ENCODE results near the gene ZNF423.

The ZNF423 gene

DNA sequence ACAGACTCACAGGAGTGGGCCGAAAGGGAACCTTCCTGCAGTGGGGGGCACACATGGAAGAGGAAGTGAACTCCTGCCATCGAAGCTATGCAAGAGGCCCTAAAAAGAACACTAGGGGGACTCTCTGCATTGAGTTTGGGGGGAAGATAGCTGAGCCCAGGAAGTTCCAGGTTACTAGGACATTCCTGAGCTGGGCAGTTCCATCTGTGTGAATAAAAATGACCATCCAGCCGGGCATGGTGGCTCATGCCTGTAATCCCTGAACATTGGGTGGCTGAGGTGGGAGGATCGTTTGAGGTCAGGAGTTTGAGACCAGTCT is 211.8 kb downstream of the ZNF423 start:
- no peak for DNase-seq (ENCODE audit: low read depth in 2 of 2)

DNA sequence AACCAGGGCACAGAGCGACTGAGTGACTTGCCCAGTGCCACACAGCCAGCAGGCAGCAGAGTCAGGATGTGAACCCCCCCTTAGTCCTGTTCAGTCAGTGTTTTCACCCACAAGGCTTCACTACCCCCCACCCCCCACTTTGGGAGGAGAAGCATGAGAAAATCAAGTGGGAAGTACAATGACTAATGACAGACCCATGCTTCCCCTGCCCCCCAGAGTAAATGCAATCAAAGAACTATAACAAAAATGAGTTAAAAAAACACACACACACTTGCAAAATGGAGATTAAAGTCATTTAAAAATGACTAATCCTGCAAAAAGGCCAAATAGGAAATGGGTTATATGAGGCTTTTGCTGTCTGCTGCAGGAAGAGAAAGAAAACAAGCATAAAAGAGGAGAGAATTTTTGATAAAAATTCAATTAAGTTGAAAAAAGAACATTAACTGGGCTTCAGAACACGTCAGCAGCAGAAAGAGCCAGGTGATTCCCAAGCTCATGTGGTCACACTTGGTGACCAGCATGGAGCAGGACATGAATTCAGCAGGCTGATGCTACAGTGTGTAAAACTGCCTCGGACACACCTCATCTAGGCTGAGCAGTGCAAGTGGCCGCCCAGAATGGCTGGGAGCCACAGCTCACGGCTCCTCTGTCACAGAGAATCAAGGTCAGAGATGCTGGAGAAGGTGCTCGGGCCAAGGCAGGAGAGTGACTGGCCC is 212.3 kb downstream of the ZNF423 start:
- DNase-seq (ENCODE audit: low read depth in 2 of 2) = peak; percentile 63 to 69

DNA sequence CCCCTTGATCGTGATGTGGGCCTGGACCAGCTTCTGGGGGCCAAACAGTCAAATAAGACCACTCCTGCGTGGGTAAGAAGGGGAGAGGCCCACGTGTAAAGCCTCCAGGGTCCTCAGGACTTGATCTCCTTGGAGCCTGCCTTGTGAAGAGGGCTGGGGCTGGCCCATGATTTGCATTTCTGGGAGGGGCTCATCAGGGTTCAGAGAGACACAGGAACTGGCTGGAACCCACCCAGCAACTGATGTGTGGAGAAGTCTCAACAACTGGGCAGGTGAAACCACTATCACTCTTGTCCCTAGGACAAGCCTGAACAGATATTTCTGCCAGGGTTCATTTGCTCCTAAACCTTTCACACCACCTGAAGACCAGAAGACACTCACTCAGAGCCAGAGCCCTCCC is 214.7 kb downstream of the ZNF423 start:
- DNase-seq (ENCODE audit: low read depth in 2 of 2) = no peak

DNA sequence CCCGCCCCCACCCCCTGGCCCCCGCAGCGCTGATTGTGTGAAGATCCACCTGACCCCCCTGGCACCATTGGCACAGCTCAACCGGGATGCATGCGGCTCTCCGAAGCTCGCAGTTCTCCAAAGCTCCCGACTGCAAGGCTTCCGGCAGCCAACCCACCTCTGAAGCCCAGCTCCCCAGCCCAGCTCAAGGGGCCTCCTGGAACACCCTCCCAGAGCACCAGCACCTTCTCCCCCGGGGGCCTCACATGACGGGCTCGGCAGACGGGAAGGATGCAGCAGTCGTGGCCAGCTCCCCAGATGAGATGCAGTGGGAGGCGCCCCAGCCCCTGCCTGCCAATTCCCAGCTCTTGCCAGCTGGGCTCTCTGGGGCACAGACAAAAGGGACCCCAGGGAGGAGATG is 215.3 kb downstream of the ZNF423 start:
- no peak for DNase-seq (ENCODE audit: low read depth in 2 of 2)

DNA sequence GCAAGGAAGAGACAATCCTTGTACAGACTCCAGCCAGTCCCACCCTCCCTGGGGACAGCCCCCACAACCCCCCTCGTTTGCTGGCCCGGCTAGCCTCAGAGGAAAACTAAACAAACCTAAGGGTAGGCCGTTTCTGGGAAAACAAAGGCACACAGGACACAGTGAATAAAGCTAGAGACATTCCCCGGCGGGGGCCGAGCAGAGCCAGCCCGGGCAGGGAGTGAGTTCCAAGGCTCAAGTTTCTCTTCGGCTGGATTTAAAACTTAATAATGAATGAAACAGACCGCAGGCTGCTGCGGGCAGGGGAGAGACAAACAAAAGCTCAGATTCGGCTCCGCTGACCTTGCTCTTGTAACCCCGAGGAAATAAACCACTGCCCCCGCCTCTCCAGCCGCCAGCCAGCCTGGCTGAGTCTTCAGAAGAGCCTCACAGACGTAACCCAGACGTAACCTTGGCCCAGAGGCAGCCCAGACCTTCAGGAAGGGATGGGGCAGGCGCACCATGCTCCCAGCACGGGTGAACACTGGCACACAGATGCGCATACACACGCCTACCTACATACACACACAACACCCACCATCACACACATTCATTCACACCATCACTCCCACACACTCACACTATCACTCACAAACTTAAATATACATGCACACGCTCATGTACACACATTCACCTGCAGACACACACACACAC is 216.0 kb downstream of the ZNF423 start:
- DNase-seq (ENCODE audit: low read depth in 2 of 2) = no peak

DNA sequence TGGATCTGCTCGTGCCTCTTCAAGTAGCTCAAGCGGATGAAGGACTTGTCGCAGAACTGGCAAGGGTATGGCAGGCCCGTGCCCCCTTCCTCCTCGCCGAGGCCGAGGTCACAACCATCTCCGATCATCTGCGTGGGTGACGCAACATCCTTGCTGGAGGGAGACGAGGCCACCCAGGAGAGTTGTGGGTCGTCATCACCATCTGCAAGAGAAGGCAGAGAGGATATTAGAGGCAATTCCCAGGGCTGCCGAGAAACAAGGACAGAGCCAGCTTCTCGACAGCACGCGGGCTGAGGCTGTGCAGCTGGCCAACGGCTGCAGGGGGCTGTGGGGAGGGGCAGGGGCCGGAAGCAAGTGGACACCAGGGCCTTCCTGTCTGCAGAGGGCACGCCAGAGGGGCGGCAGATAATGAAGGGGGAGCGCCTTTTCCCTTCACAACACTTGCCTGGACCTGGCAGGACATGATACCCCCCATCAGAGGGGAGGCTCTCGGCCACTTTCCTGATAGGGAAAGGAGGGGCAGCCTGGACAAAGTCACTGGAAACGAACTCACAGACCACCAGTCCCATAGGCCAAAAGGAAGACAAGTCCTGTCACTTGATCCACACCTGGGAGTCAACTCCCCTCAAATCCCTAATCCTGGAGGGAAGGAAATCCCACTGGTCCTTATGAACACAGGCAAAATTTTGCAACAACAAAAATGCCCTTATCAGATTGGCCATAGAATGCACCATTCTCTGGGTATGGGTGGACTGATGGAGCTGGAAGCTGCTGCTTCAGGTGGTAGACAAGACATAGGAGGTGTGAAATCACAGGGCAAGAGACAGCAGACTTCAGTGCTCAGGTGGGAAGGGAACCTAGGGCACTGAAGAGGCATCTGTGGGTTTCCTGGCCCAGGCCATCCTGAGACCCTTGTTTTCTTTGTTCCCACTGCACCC is 217.0 kb downstream of the ZNF423 start:
- DNase-seq (ENCODE audit: low read depth in 2 of 2) = no peak

DNA sequence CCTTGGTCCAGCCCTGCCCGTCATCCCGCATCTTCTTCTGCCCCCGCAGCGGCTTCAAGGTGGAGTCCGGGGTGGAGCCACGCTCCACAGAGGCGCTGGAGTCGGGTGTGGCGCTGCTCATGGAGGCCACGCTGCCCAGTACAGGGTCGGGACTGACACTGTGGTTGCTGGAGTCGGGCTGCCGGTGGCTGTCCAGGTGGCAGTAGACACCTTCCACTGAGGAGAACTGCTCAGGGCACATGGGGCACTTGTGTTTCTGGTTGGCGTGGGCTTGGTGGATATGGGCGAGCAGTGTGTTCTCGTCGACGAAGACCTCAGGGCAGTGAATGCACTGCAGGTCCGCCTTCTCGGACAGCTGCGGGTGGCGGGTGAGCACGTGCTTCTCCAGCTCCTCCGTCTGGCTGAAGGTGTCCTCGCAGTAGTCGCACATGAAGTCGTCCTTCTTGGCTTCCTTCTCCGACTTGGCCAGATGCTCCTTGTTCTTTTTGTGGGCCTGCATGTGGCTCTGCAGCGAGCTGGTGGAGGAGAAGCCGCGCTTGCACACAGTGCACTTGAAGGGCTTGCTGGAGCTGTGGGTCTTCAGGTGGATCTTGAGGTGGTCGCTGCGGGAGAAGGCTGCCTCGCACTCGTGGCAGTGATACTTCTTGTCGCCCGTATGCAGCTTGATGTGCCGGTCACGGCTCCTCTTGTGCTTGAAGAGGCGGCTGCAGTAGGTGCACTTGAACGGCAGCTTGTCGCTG is 217.8 kb downstream of the ZNF423 start:
- no peak for DNase-seq (ENCODE audit: low read depth in 2 of 2)

DNA sequence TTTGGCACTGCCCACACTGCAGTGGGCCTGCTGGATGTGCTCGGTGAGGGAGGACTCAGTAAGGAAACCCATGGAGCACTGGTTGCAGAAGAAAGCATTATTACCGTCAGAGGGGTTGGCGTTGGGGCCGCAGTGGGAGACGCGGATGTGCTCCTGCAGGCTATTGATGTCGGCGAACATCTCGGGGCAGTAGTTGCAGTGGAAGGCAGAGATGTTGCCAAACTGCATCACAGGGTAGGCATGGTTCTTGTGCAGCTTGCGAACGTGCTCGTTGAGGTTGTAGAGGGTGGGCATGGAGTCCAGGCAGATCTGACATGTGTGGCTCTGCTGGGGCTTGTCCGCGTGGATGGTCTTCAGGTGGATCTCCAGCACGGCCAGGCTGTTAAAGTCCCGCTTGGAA is 218.4 kb downstream of the ZNF423 start:
- DNase-seq (ENCODE audit: low read depth in 2 of 2) = no peak

DNA sequence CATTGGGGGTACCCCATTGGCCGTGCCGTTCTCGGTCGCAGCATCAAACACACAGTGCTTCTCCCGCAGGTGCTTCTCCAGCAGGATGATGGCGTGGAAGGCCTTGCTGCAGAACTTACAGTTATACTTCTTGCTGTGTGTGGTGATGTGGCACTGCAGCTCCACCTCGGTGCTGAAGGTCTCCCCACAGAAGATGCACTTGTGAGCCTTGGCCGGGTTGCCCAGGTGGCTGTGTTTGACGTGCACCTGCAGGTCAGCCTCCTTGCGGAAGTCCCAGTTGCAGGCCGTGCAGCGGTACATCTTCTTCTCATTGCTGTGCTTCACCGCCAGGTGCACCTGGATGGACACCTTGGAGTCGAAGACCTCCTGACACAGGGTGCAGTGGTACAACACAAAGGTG is 219.3 kb downstream of the ZNF423 start:
- no peak for DNase-seq (ENCODE audit: low read depth in 2 of 2)

DNA sequence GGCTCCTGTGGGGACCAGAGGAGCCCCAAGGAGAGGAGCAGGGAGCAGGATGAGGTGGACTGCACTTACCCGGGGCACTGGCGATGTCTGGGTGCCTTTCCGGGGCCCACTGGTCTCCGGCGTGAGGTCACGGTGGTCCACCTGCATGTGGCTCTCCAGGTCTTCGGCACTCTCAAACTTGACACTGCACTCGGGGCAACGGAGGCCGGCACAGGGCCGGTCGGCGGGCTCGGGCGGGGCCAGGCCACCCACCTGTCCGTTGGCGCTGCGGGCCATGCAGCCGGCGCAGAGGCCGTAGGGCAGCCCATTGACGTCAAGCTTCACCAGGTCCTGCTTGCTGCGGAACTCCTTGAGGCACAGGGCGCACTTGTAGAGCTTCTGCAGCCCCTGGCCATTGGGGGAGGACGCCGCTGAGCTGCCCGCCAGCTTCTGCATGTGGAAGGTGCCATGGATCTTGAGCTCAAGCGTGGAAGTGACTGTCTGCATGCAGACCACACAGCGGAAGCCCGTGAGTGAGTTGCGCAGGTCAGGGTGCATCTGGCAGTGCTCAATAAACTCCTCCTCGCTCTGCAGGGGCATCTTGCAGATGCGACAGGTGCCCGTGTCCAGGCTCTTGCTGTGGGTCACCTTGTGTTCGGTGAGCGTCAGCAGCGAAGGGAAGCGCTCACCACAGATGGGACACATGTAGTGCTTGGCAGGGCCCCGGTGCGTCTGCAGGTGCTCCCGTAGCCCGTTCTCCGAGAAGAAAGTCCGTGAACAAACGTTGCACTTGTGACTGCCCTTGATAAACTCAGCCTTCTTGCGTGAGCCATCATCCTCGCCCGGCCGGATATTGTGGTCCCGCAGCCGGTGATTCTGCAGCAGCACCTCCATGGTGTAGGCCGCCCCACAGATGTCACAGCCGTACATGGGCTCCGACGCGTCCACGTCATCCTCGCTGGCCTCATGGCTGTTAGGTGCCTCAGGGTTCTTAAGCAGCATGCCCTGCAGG is 220.0 kb downstream of the ZNF423 start:
- no peak for DNase-seq (ENCODE audit: low read depth in 2 of 2)

DNA sequence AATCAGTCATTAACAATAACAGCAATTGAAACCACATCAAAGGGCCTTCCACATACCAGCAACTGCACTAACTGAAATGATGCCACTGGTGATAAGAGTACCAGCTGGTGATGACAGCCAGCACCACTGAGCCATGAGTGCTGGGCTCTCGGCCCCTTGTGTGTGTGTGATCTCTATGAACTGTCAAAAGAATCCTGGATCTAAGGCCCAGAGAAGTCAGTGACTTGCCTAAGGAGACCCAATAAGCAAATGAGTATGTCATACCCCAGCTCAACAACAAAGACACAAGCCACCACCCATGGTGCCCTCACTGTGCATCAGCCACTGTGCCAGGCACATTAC is 220.9 kb downstream of the ZNF423 start:
- DNase-seq (ENCODE audit: low read depth in 2 of 2) = no peak

DNA sequence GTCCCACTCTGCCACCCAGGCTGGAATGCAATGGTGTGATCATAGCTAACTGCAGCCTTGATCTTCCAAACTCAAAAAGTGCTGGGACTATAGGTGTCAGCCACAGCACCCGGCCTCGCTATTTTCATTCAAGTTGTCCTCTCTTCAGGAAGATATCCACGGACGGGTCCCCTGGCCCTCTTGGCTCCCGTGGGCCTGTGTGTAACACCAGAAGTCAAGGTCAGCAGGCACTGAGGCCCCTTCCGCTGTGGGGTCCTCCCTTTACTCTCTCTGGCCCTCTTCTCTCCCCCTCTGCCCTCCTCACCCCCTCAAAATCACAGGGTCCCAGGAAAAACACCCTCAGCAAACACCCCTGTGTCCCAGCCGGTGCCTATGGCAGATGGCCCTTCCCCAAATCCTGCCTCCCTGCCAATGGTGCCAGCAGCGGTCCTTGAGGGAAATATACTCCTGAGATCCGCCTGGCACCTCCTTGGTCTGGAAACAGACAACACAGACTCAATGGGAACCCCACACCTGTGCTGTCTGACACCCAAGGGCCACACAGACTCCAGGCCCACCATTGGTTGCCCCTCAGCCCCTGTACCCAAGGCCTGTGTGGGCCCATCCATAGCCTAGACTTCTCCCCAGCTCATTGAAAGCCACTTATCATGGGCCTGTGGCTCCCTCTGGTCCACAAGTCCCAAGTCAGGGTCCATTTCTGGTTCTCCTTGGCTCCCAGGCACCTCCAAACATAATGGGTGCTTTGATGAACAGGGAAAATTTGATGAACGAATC is 221.5 kb downstream of the ZNF423 start:
- DNase-seq (ENCODE audit: low read depth in 2 of 2) = no peak

DNA sequence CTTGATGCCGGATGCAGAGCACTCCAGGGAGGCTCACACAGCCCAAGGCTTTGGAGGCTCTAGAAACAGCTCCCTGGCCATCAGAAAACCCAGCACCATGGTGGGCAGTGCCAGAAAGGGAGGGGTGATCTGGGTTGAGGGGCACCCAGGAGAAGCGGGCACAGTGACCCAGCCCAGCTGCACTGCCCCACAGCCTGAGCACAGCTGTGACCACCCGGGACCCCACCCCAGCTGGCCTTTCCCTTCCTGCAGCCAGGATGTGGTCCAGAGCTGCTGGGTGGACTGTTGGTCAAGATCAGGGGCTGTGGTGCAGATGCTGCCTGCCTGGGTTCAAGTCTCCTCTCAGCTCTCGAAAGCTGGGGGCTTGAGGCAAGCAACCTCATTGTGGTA is 223.1 kb downstream of the ZNF423 start:
- no peak for DNase-seq (ENCODE audit: low read depth in 2 of 2)

DNA sequence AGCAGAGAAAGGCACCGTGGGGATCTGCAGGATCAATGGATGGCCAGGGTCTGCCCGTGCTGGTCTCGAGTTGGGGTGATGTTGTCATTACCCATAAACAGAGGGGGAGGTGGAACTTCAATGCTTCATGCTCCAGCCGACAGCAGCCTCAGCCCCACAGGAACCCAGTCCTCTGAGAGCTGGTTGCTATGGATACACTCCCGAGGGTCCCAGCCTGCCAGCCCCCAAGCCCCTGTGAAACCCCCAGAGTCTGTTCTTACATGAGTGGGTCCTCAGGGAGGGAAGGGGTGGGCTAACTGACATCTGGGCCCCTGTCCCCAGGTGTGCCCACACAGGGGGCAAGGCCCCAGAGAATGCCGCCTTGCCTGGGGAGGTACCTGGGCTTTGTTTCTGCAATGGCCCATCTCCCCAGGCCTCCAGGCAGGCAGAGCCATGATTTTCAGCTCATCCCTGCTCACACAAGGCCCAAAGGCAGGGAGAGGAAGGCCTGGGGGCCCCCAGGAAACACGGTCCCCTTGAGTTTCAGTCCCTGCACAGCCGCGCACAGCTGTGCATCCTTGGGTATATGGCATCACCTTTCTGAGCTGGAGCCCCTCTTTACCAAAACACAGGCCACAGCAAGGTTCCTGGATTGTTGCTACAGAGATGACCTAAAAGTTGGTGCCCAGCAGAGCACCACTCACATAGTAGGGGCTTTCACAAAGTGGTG is 223.7 kb downstream of the ZNF423 start:
- no peak for DNase-seq (ENCODE audit: low read depth in 2 of 2)

DNA sequence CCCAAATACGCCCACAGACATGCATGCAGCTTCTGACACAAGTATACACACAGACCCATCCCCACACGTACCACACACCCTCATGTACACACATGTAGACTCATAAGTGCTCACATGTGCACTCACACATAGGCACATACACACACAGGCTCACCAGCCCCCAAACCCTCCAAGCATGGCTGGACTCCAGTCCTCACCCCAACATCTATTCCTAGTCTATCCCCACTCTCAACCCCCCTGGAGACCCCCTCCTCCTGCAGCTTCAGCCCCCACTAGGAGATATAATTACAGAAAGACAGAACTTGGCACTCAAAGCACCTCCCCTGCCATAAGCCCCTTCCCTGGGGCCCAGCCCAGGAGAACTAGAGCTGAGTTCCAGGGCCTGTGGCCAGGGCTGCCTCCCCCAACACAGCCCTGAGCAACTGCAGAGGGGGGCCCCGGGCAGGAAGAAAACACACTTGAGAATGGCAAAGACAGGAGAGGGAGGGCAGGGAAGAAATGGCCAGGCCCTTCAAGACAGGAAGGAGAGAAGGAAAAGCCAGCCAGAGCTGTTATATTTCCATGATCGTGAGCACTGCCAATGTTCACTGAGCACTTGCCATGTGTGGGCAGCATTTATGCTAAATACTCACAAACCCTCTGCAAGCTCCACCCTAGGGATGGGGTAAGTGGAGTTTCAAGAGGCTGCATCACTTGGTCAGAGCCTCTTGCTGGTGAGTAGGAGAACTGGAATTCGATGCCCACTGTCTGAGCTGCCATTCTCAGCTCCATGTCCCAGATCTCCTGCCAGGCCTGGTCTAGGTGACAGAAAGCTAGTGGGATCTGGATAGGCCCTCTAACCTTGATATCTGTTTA is 224.5 kb downstream of the ZNF423 start:
- no peak for DNase-seq (ENCODE audit: low read depth in 2 of 2)

DNA sequence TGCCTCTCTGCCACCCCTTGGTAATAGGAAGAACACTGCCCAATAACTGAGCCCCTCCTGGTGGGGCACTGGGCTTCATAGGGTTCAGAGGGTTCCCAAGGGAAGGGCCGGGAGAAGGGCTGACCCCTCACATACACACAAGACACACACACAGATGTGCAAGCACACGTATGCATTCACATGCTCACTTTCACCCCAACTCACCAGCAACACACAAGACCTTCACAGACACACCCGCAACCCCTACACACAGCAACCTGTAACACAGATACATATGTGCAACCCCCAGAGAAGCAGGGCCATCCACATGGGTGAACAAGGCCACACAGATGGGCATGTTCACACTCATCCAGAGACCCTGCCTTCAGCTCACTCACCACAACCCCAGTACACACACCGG is 225.1 kb downstream of the ZNF423 start:
- DNase-seq (ENCODE audit: low read depth in 2 of 2) = no peak

DNA sequence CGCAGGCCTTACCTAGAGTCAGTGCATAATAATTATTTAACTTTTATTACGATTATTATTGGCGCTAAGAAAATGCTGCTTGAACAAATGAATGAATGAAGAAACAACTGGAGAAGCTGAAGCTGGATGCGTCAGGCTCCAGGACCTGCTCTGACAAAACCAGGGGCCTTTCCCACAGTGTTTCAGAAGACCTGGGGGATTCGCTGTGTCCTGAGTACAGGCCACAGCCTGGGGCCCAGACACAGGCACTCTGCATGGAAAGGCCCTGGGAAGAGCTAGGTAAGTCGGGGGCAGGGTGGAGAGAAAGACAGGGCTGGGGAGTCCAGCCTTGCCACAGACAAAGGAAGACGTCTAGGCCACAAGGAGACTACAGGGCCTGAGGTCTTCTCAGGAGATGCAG is 226.1 kb downstream of the ZNF423 start:
- no peak for DNase-seq (ENCODE audit: low read depth in 2 of 2)

DNA sequence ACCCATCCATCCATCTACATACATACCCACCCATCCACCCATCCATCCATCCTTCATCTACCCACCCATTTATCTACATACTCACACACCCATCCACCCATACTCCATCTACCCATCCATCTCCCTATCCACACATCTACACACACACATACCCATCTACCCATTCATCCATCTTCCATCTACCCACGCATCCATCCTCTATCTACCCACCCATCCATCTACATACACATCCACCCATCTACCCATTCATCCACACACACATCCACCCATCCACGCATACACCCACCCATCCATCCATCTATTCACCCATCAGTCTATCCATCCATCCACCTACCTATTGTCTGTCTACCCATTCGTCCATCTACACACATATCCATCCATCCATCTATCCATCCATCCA is 227.8 kb downstream of the ZNF423 start:
- no peak for DNase-seq (ENCODE audit: low read depth in 2 of 2)
